HG02763 (cell line): ENCODE measurements around the gene TTLL1.

Experiments
- ATAC-seq: cut with Tn5 transposase; IDR thresholded peaks from one replicate; pipeline ENCODE4 v1.9.1; 2021; ENCODE audit warnings: mild to moderate bottlenecking, moderate library complexity; ENCODE audit not compliant: unreplicated experiment

TTLL1 gene

DNA sequence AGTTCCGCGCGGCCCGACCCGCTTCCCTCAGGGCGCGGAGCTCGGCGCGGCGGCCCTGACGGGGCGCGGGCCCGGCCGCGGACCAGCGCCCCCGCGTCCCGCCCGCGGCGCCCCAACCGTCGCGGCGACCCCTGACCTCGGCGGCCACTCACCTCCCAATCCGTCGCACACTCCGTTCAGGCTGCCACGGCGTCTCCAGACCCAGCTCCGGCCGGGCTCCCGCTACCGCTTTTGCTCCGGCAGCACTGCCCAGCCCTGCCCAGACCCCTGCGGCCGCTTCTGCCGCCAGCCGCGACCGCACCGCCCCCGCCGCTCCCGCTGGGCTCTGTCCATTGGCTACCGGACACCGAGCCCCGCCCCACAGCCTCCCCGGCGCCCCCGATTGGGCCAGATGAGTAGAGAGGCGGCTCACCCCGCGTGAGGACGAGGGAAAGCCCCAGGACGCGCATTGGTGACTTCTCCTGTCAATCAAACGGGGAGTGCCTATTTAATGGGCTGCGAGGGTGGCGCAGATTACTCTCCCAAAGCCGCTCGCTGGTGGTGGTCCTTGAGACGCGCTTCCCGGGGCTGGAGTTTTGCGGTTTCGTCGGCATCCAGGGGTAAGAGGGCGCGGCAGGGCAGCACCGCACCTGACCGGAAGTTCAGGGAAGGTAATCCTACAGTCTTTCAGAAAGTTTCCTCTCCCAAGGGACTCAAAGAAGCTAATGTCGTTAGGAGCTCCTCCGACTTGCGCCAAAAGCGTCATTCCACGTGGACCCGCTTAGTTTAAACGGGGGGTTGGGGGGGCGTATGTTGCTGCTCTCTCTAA lies 74.1 kb downstream of the TTLL1 start, which contains the start of gene PACSIN2:
Gene PACSIN2 (minus strand): TSS at position 281 of the 808 bp plus-strand sequence. CDS start 103,069 bp downstream, outside the sequence.
- ATAC-seq = peak; percentile 95

DNA sequence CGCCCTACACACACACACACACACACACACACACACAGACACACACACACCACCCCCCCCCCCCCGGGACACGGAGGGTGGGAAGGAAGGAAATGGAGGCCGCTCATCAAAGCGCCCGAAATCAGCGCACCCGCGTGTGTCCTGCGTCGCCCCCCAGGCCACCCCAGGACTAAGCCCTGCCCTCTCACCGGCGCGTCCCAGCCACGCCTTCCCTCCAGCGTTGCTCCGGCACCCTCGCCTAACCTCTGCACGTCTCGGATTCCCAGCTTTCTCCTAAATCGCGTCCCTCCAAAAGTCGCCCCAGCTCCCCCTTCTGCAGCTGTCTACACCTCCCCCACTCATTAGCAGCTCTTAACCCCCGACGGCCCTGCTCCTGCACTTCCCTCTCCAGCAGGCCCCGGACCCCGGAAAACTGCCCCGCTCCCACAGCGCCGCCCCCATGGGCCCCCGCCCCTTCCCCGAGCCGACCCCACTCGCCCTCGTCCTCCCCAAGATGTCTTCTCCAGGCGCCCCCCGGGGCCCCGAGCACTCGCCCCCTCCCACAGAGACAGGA lies 74.8 kb downstream of the TTLL1 start:
- ATAC-seq = no peak

DNA sequence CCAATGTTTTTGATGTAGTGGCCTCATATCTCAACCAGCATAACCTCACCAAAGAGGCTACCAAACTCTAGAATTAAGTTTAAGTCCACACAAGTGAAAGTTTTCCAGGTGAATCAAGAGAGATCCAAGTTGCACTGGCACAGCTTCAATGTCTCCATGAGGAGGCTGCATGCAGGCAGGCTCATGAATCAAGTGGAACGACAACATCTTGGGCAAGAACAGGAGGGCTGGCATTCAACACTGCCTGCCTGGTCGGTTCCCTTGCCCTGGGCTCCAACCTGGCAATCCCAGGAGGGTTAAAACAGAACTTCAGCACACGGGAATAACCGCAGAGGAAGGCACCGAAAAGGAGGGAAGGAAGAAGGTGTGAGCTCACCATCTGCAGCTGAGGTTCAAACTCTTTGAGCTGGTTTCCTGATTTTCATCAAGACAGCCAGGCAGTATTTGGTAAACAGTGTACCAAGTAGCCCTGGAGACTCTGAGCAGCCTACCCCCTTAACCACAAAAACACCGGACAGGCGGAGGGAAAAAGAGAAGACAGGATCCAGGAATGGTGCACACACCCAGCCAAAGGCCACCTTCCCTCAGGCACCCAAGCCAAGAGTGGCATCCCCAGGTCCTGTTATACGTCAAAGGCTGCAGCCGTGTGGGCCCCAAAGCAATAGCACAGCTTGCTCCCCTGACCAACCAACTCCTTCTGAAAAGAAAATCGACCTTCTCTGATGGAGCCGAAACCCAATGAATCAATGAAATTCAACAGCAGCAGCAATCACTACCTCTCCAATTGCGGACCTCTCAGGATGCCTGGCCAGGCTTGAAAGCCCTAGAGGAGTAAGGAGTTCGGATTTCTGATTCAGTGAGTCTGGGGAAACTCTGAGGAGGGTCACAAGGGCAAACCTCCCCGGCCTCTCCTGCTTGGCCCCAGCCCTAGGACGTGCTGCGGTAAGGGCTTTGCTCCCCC lies 75.6 kb downstream of the TTLL1 start:
- no peak for ATAC-seq

DNA sequence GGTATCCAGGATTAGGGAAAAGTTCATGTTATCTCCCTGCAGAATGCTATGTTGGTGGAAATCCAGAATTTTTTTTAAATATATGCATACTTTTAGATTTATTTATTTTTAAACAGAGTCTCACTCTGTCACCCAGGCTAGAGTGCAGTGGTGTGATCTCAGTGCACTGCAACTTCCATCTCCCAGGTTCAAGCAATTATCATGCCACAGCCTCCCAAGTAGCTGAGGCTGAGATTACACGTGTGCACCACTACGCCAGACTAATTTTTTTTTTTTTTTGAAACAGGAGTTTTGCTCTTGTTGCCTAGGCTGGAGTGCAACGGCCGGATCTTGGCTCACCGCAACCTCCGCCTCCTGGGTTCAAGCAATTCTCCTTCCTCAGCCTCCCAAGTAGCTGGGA lies 76.8 kb downstream of the TTLL1 start:
- no peak for ATAC-seq

DNA sequence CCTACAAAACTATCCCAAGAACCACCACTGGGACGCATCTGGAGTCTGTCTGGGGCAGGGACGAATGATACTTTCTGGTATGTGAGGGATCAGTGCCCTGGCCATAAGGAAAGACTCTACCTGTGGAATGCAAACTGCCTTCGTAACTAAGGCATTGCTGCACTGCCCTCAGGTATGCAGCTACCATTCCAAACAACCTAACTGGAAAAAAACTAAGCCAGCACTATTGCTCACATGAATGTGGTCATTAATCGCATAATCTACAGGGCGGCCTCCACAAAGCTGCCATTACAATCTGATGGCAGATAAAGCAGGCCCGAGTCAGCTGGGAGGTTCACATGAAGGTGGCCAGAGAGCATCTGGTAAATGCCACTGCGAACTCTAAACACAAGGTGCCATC lies 78.1 kb downstream of the TTLL1 start:
- ATAC-seq = no peak

DNA sequence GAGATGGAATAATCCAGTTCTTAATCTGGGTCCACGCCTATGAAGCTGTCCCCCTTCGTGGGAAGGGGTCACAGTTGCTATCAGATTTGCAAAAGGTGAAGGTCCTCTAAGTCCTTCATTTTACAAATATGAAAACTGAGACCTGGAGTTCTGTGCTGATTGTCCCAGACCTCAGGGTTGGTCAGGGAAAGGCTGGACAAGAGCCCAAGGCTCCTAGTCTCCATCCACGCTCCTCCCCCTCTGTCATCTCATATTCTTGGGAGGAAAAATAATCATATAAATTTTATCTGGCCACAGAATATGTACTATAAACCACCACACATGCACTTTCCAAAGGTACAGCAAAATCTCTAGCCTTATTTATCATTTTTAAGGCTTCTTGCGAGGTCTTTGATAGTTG lies 79.7 kb downstream of the TTLL1 start:
- ATAC-seq = no peak

DNA sequence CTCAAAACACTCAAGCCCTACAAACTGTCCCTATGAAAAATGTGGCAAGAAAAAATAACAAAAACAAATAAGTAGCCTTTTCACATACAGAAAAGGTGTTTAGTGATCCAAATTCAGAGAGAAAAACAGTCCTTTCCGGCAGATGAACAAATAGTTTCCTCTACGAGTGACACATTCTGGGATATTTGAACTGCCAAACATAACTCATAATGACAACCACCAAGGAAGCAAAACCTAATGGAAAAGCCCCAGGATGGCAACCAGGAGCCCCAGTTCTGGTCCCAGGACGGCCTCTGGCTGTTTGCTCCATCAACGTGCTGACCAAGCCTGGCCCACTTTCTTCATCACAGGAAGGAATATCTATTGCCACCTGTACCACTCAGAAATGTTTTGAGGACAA lies 80.3 kb downstream of the TTLL1 start:
- ATAC-seq = no peak

DNA sequence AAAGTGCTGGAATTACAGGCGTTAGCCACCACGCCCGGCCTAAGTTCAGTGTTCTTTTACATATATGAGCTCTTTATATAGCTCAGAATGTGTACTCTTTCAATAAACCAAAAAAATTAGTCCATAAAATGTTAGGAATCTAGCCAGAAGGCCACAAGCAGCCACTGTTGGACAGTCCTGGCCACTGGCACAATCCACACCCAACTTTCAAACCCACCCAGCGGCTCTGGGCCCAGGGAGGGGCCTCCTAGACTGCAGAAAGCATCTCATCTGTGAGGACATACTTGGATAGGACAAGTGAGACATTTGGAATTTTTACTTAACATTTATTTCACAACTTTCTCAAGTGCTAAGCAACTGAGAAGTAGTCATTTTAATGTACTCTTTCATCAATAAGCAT lies 80.7 kb downstream of the TTLL1 start:
- no peak for ATAC-seq

DNA sequence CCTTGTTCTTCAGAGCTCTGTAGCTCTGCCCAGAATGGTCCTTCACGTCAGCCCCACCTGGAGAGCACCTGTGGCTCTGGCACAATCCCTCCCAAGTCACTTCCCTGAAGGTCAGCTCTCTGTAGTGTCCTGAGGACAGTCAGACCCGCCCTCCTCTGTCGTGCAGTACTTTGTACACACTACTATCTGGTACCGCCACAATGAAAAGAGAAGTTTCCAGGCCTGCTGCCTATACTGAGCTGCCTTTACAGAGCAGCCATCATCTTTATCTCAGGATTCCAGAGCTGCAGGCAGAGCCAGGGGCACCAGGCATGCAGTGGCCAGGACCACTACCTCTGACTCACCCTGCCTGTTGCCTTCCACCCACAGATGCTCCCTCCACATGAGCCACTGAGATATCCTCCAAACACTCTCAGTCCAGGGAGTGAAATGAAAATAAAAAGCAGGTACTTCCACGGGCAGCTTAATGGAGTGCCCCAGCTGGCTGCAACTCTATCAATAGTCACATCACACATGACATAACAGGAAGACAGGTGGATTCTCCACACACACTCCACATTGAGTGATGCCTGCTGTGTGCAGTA lies 81.6 kb downstream of the TTLL1 start:
- no peak for ATAC-seq

DNA sequence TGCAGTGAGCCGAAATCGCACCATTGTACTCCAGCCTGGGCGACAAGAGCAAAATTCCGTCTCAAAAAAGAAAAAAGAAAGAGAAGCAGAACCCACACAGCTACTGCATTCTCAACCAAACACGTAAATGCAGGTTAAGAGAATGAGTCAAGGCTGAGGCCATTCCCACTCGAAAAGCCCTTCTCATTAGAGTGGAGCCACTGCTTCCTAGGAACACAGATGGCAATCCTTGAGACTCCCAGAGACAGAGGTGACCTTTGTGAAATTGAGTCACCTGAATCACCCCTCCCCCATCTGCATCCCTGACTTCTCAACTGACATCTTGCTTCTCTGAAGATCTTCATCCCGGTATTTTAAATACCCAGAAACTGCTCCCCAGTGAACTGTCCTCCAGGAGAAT lies 82.4 kb downstream of the TTLL1 start:
- ATAC-seq = no peak

DNA sequence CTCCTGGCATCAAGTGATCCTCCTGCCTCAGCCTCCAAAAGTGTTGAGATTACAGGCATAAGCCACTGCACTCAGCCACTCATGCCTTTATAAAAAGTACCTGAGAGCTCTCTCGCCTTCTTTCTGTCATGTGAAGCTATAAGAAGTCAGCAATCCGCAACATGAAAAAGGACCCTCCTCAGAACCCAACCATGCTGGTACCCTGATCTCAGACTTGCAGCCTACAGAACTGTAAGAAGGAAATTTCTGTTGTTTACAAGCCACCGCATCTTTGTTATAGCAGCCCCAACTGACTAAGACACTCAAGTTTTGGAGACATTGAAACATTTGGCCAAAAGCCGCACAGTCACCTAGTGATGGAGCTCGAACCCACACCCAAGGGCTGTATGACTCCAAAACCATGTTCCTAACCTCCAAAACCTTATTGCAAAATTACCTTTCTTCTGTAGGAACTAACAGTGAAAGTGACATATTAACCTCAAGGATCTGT lies 83.1 kb downstream of the TTLL1 start:
- no peak for ATAC-seq

DNA sequence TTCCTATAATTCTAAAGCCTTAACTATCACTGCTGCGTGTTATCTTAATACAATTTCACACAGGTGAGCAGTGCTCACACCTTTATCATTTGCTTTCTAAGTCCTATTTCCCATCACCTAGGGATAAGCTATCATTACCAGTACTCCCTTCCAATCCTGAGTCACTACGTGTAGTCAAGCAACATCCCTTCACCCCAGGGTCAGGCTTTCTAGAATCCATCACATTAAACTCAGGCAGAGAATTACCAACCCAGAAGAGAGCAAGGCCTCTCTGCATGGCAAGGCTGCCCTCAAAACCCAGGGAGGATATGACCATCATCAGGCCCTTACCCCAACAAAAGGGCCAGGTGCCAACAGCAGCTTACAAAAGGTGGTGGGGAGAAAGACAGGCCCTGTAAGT lies 84.1 kb downstream of the TTLL1 start:
- ATAC-seq = no peak

DNA sequence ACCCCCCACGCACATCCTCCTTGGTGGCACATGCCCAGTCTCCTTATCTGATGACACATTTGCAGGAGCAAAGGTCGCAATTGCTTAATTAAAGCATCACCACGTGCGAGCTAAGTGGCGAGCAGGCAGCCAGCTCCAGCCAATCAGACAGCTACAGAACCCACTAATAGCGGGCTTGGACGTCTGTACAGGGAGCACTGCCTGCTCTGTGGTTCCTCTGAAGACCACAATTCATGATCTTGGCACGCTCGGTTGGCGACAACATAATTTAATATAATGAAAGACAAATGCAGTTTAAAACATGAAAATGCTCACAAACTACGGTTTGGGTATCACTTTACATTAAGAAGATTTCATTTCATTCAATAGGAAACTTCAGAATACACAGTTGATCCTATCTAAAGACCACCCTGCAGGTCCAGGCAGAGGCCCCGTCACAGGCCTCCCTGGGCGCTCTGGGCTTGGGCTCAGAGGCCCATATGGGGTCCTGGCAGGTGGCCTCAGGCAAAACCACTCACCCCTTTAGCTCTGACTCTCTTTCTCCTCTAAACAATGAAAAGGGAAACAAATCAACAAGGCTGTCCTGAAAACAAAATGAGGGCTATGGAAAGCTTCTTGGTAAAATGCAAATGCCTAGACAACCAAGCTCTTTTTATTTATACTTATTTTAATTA lies 84.7 kb downstream of the TTLL1 start:
- no peak for ATAC-seq

DNA sequence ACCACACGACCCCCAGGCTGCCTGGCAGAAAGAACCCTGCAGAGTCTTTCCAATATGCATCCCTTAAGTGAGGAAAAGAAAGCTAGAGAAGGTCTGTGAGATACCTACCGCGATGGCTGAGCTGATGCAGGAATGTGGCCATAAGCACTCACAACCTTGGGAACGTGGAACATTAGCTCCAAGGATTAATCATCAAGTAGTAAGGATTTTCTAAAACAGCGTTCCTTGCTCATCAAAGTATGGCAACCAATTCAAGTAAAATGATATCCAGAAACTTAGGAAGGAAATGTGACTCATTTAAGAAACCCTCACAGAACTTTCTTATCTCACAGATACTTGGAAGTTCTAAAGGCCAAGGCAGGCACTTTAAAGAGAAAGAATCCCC lies 87.0 kb downstream of the TTLL1 start:
- no peak for ATAC-seq

DNA sequence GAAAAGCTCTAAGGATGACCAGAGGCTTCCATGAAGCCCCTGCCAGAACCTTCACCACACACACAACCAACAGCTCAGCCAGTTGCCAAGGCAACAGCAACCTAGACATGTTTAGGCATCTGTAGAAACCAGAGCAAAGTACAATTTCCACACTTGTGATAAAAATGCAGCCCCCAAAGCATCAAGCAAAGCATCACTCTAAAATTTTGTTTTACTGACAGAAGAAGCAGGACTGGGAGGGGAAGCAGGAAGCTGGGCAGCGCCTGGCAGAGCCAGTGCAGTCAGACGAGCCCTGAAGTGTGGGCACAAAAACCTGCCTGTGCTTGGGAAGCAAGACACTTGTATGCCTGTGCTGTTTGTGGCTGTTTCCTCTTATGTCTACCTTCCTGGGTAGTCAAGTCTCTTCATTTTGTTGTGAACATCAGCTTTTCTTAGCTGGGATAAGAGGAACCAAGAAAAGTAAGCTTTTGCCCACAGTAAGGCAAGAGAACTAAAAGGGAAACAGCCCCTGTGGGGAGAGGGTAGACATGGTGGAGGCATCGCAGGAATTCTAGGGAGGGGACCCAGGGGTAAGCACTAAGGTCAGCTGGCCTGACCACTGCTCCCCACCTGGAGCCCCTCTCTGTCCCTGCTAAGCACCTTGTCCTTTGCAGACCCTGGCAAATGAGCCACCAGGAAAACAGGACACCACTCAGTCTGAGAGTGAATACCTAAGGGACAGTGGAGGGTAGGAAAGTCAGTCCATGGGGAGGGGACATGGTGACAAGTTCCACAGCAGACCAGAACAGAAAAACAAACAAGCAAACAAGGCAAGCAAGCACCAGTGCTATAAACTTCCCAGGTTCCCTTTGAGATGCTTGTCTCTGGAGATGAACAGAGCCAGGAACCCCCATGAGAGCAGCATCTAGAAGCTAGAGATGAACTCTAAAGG lies 87.7 kb downstream of the TTLL1 start:
- ATAC-seq = no peak

DNA sequence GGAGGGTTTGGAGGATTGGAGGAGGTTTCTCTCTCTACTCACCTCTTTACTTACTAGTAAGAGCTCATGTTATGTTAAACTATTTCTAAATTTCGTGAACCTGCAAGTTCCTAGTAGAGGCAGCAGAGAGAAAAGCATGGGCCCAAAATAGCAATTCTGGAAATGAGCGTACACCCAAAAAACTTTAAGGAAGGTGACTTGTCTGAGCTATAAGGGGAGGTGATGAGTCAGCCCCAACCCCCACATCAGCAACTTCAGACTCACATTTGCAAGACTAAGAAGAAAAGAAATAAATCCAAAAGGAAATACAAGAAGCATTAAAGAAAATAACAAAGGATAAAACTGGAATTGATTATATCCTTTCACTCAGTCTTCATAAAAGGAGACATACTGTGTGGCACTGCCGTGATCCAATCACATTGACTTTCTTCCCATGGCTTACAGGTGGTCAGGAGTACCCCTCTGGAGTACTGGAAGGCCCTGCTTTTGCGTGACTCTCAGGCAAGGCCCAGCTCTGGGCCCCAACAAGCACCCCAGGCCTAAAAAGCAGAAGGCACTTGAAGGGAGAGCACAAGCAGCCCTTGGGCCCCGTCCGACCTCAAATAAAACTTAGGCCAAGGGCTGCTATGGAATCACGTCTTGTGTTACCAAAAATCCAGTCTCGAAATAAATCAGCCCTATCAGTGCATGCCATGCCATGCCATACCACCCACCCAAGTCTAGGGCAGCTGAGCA lies 88.6 kb downstream of the TTLL1 start:
- ATAC-seq = no peak

DNA sequence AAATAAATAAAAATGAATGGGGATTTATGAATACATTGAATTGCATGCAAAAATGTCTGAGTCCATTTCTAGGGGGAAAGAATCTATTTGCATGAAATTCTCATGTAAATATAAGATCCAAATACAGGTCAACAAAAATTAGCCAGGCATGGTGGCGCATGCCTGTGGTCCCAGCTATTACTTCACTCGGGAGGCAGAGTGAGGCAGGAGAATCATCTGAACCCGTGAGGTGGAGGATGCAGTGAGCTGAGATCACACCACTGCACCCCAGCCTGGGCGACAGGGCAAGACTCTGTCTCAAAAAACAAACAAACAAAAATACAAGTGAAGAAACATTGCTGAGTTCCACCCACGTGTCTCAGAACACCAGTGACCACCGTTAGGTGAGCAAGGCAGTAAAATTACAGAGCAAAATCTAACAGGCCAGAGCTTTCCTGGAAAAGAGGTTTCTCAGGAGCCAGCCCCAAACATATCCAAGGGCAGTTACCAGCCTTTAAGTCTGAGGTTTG lies 91.6 kb downstream of the TTLL1 start:
- no peak for ATAC-seq

DNA sequence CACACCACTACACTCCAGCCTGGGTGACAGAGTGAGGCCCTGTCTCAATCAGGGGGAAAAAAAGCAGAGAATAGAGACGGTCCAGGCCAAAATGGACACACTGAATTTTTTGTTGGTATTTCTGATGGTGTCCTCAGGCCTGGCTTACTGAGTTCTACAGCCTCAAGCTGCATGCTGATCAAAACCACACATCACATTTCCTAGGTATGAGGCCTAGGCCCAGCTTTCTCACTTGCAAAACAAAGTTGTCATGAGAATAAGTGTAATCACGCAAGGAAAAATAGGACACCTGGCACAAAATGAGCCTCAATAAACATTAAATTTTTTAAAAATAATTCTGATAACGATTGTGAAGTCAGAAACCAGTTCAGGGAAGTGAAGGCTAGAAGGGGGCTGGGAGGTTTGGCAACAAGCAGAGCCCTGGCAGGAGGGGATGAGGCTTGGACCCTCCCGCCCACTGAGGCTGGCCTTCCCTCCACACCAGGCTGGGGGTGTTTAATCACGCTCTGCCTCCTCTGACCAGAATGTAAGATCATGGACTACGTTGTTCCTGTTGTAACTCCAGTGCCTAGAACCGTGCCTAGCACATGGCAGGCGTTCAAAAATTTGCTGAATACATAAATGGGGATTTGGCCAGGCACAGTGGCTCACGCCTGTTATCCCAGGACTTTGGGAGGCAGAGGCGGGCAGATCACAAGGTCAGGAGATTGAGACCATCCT lies 92.4 kb downstream of the TTLL1 start:
- ATAC-seq = no peak
